ENCODE data around the gene PGLYRP1. TPM values are rescaled to one million over a fixed set of nuclear protein-coding genes. Genes with fewer than 3 reads are reported as not detected.

Gene PGLYRP1
- total and polyA plus RNA-seq, 2 of the 4 experiments (the other 2 are of a cell fraction), result not detected

DNA sequence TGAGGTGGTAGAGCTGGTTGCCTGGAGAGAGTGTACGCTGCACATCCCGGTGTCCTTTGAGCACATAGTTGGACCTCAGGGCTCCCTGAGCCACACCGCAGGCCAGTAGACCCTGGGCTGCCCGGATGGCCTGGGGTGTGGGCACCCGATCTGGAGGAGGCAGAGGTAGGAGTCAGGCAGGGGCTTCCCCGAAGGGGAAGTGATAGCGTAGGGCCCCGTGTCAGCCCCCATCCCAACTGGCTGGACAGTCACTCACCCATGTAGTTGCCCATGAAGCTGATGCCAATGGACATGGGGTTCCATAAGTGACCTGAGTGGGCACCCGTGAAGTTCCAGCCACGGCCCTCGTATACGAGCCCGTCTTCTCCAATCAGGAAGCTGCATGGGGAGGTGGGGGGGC, 3.6 kb downstream of the PGLYRP1 start:
- Histone ChIP-seq H2AFZ (replicated peaks; ENCODE audit: low read length, poor library complexity) (no peak overlapping the region), H2BK15ac (ENCODE audit: low read depth, low read length) (no peak overlapping the region), H4K5ac (ENCODE audit: low read depth, low read length) (no peak overlapping the region), H3K79me1 (ENCODE audit: low read depth in 1 of 2, low read length in 2 of 2) (no peaks in the 10 kb centered on the region), H2BK120ac (ENCODE audit: low read depth, low read length) (no peak overlapping the region), H3K56ac (ENCODE audit: extremely low read depth, insufficient read depth, low read length) (no peak overlapping the region), H3K23ac (ENCODE audit: low read depth, low read length) (no peak overlapping the region), H3K27me3 (ENCODE audit: control insufficient read depth, insufficient read depth, low read length) (peaks cover 18% of the 10 kb centered on the region), H4K20me1 (ENCODE audit: insufficient read depth, low read length) (peaks cover 21% of the 10 kb centered on the region), H3K36me3 (ENCODE audit: control insufficient read depth, insufficient read depth, low read length) (no peaks in the 10 kb centered on the region), H3K4me3 (ENCODE audit: insufficient read depth, low read depth, low read length) (no peak overlapping the region), H4K91ac (ENCODE audit: insufficient read depth, low read depth, low read length) (no peak overlapping the region), H3K9me3 (ENCODE audit: control insufficient read depth, insufficient read depth, low read length) (no peaks in the 10 kb centered on the region), H3K9ac (ENCODE audit: low read depth, low read length) (no peak overlapping the region), H3K4me2 (ENCODE audit: low read depth, low read length) (no peak overlapping the region), H2BK20ac (ENCODE audit: low read depth, low read length) (no peak overlapping the region), H3K18ac (ENCODE audit: low read depth, low read length) (no peak overlapping the region), H3K14ac (replicated peaks; ENCODE audit: low read depth, low read length) (no peak overlapping the region), H3K27ac (ENCODE audit: insufficient read depth, low read length) (no peak overlapping the region), H2AK5ac (ENCODE audit: low read depth, low read length) (no peak overlapping the region), H2BK5ac (ENCODE audit: low read depth, low read length, poor library complexity, severe bottlenecking) (no peak overlapping the region), H2AK9ac (replicated peaks; ENCODE audit: low read depth, low read length, poor library complexity) (no peak overlapping the region), H3K9me1 (ENCODE audit: insufficient read depth, low read length) (peaks cover 3% of the 10 kb centered on the region; the same call in 1 of the 2 replicates), H4K8ac (ENCODE audit: low read depth in 2 of 2, low read length in 2 of 2) (no peak overlapping the region), H3K4ac (ENCODE audit: low read depth, low read length) (no peak overlapping the region), H3K4me1 (ENCODE audit: control insufficient read depth, insufficient read depth, low read length) (peaks cover 7% of the 10 kb centered on the region; the same call in 1 of the 2 replicates)
- in situ Hi-C loops (cut with MboI; ENCODE audit: low sequenced_read_pairs), result no loop called here
- no peak for TF ChIP-seq RAD21 (IDR thresholded peaks at IDR 0.05; ENCODE audit: low read length)
- no peak for TF ChIP-seq CHD1 (IDR thresholded peaks at IDR 0.05; ENCODE audit: low read depth, low read length)
- no peak for TF ChIP-seq SMC3 (IDR thresholded peaks at IDR 0.05; ENCODE audit: low read depth, low read length)
- TF ChIP-seq RCOR1 (IDR thresholded peaks at IDR 0.05; ENCODE audit: insufficient replicate concordance, low read length), result no peak
- TF ChIP-seq MAFK (IDR thresholded peaks at IDR 0.05; ENCODE audit: low read depth, low read length), result no peak
- TF ChIP-seq POLR2A (IDR thresholded peaks at IDR 0.05; ENCODE audit: low read depth, low read length), result no peak
- TF ChIP-seq, protein P1, sequence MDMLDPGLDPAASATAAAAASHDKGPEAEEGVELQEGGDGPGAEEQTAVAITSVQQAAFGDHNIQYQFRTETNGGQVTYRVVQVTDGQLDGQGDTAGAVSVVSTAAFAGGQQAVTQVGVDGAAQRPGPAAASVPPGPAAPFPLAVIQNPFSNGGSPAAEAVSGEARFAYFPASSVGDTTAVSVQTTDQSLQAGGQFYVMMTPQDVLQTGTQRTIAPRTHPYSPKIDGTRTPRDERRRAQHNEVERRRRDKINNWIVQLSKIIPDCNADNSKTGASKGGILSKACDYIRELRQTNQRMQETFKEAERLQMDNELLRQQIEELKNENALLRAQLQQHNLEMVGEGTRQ (IDR thresholded peaks at IDR 0.05; ENCODE audit: low read depth, low read length), result no peak
- whole genome bisulfite sequencing, 2 experiments (ENCODE audit: extremely low coverage in 2 of 2, insufficient read length in 1 of 2), result no CpG with 5 or more reads among the region's 13 CpGs
- POLR2A ChIA-PET (ENCODE audit: unreplicated experiment), result no interaction called here
- dilution Hi-C loops (cut with HindIII; ENCODE audit: low sequenced_read_pairs, unreplicated experiment), result no loop called here
- no peak for DNase-seq
- no peak for ATAC-seq (ENCODE audit: low read depth)
- intact Hi-C loops (cut with micrococcal nuclease), result no loop called here
- CTCF ChIA-PET, result no interaction called here
- no TSS peak for BruUV-seq (replicated peaks)
